Inferior parietal cortex (tissue), 1 donor: ENCODE results near the gene HIF3A.
"Not testable (repeated sequence)": the region's sequence is repeated elsewhere in the genome, so short reads cannot be mapped to it uniquely, and the experiment has no call there.

Experiments
- DNase-seq: peaks from one replicate; pipeline ENCODE4 v3.0.0-alpha.2; 2016; ENCODE audit errors: extremely low spot score

HIF3A gene

GRCh38 chr19:46294494-46294893, 2.3 kb upstream of the HIF3A start:
- no peak for DNase-seq

GRCh38 chr19:46295401-46296201, 1.2 kb upstream of the HIF3A start:
- DNase-seq, result no peak

GRCh38 chr19:46296202-46296480, 701 bp upstream of the HIF3A start:
- no peak for DNase-seq

GRCh38 chr19:46297700-46298478, 1.0 kb downstream of the HIF3A start:
- DNase-seq, result no peak

- DNase-seq, result no peak
Measured at GRCh38 chr19:46298479-46299003, 1.7 kb downstream of the HIF3A start.

- DNase-seq, result peak; percentile 85
Measured at GRCh38 chr19:46299004-46299509, 2.2 kb downstream of the HIF3A start.

GRCh38 chr19:46299695-46300094, 2.9 kb downstream of the HIF3A start:
- DNase-seq, result no peak

- DNase-seq, result no peak
Measured at GRCh38 chr19:46303322-46303690, 6.5 kb downstream of the HIF3A start.

- DNase-seq, result no peak
Measured at GRCh38 chr19:46303691-46304397, 7.0 kb downstream of the HIF3A start.

- DNase-seq, result no peak
Measured at GRCh38 chr19:46306501-46306900, 9.7 kb downstream of the HIF3A start.

- no peak for DNase-seq
Measured at GRCh38 chr19:46308510-46308909, 11.7 kb downstream of the HIF3A start.

GRCh38 chr19:46309056-46309455, 12.2 kb downstream of the HIF3A start:
- no peak for DNase-seq

- DNase-seq, result no peak
Measured at GRCh38 chr19:46311444-46311843, 14.6 kb downstream of the HIF3A start.

GRCh38 chr19:46313540-46314469, 17.0 kb downstream of the HIF3A start:
- DNase-seq, result not testable (repeated sequence)

- no peak for DNase-seq
Measured at GRCh38 chr19:46317339-46317738, 20.5 kb downstream of the HIF3A start.

GRCh38 chr19:46319613-46320012, 22.8 kb downstream of the HIF3A start:
- no peak for DNase-seq

- DNase-seq, result no peak
Measured at GRCh38 chr19:46320559-46320958, 23.7 kb downstream of the HIF3A start.

GRCh38 chr19:46321653-46322052, 24.8 kb downstream of the HIF3A start:
- DNase-seq, result no peak

- DNase-seq, result not testable (repeated sequence)
Measured at GRCh38 chr19:46323227-46323626, 26.4 kb downstream of the HIF3A start.

- no peak for DNase-seq
Measured at GRCh38 chr19:46324277-46324676, 27.4 kb downstream of the HIF3A start.

GRCh38 chr19:46326608-46327007, 29.8 kb downstream of the HIF3A start:
- no peak for DNase-seq
